Lower leg skin (tissue), 3 donors: Measurements from ENCODE around the gene PCNX1.
"Not testable (repeated sequence)": the region's sequence is repeated elsewhere in the genome, so short reads cannot be mapped to it uniquely, and the experiment has no call there.

Source experiments
- CTCF ChIP-seq, 3 donors: fragments of 450-650 bp; IDR thresholded peaks; one replicate each; pipeline ENCODE4 v1.5.1; 2016; ENCODE audit warnings: antibody characterized with exemption in 3 of 3, mild to moderate bottlenecking in 3 of 3, moderate library complexity in 2 of 3
- POLR2A ChIP-seq, 2 donors: fragments of 450-650 bp; IDR thresholded peaks; one replicate each; pipeline ENCODE4 v1.6.1; 2016 to 2017; ENCODE audit warnings: antibody characterized with exemption in 2 of 2, mild to moderate bottlenecking in 1 of 2, moderate library complexity in 1 of 2

GRCh38 chr14:71064747-71065146, 157.5 kb downstream of the PCNX1 start:
- not testable (repeated sequence) for TF ChIP-seq CTCF, POLR2A (IDR thresholded peaks at IDR 0.05)
